IPS-18a (cell line): ENCODE results near the gene MBLAC1.

Experiments used
- H3K27ac ChIP-seq: one replicate; pipeline ENCODE4 v1.5.1; 2013; ENCODE audit warnings: low read length
- H3K27me3 ChIP-seq: one replicate; pipeline ENCODE4 v1.6.1; 2013; ENCODE audit warnings: mild to moderate bottlenecking, low read length; ENCODE audit not compliant: control insufficient read depth, insufficient read depth
- H3K36me3 ChIP-seq: one replicate; pipeline ENCODE4 v1.6.1; 2013; ENCODE audit warnings: low read depth, low read length; ENCODE audit not compliant: control insufficient read depth
- H3K4me1 ChIP-seq: one replicate; pipeline ENCODE4 v1.6.1; 2013; ENCODE audit warnings: low read depth, low read length; ENCODE audit not compliant: control insufficient read depth
- H3K4me3 ChIP-seq: one replicate; pipeline ENCODE4 v1.5.1; 2013; ENCODE audit warnings: low read length
- H3K9ac ChIP-seq: one replicate; pipeline ENCODE4 v1.6.1; 2013; ENCODE audit warnings: mild to moderate bottlenecking, low read length, moderate library complexity
- H3K9me3 ChIP-seq: one replicate; pipeline ENCODE4 v1.6.1; 2013; ENCODE audit warnings: low read depth, low read length; ENCODE audit not compliant: control insufficient read depth

MBLAC1 gene

GRCh38 chr7:100089458-100090196 is 37.1 kb upstream of the MBLAC1 start:
- Histone ChIP-seq H3K4me1 (no peaks in the 10 kb centered on the region), H3K9ac (peak overlapping the region; percentile 88), H3K36me3 (peaks cover 41% of the 10 kb centered on the region), H3K9me3 (no peaks in the 10 kb centered on the region), H3K27me3 (no peaks in the 10 kb centered on the region), H3K4me3 (peak overlapping the region; percentile 80), H3K27ac (no peak overlapping the region)

- peaks cover 52% of the 10 kb centered on the region for H3K36me3 ChIP-seq
- no peak overlapping the region for H3K4me3 ChIP-seq
- H3K27me3 ChIP-seq = no peaks in the 10 kb centered on the region
- H3K4me1 ChIP-seq = no peaks in the 10 kb centered on the region
- H3K9me3 ChIP-seq = no peaks in the 10 kb centered on the region
- H3K9ac ChIP-seq = no peak overlapping the region
- no peak overlapping the region for H3K27ac ChIP-seq
Measured at GRCh38 chr7:100090527-100091410, 36.0 kb upstream of the MBLAC1 start.

- Histone ChIP-seq H3K4me3 (no peak overlapping the region), H3K27ac (no peak overlapping the region), H3K4me1 (no peaks in the 10 kb centered on the region), H3K27me3 (no peaks in the 10 kb centered on the region), H3K9ac (no peak overlapping the region), H3K36me3 (peaks cover 61% of the 10 kb centered on the region), H3K9me3 (no peaks in the 10 kb centered on the region)
Measured at GRCh38 chr7:100091411-100092181, 35.2 kb upstream of the MBLAC1 start.

- H3K27ac ChIP-seq = no peak overlapping the region
- H3K9me3 ChIP-seq = no peaks in the 10 kb centered on the region
- no peak overlapping the region for H3K9ac ChIP-seq
- no peaks in the 10 kb centered on the region for H3K27me3 ChIP-seq
- H3K36me3 ChIP-seq = peaks cover 75% of the 10 kb centered on the region
- H3K4me3 ChIP-seq = no peak overlapping the region
- H3K4me1 ChIP-seq = no peaks in the 10 kb centered on the region
Measured at GRCh38 chr7:100093054-100093453, 33.7 kb upstream of the MBLAC1 start.

GRCh38 chr7:100093498-100093897 is 33.3 kb upstream of the MBLAC1 start:
- no peaks in the 10 kb centered on the region for H3K27me3 ChIP-seq
- no peaks in the 10 kb centered on the region for H3K9me3 ChIP-seq
- H3K4me3 ChIP-seq = no peak overlapping the region
- H3K36me3 ChIP-seq = peaks cover 79% of the 10 kb centered on the region
- H3K9ac ChIP-seq = no peak overlapping the region
- no peaks in the 10 kb centered on the region for H3K4me1 ChIP-seq
- no peak overlapping the region for H3K27ac ChIP-seq

DNA sequence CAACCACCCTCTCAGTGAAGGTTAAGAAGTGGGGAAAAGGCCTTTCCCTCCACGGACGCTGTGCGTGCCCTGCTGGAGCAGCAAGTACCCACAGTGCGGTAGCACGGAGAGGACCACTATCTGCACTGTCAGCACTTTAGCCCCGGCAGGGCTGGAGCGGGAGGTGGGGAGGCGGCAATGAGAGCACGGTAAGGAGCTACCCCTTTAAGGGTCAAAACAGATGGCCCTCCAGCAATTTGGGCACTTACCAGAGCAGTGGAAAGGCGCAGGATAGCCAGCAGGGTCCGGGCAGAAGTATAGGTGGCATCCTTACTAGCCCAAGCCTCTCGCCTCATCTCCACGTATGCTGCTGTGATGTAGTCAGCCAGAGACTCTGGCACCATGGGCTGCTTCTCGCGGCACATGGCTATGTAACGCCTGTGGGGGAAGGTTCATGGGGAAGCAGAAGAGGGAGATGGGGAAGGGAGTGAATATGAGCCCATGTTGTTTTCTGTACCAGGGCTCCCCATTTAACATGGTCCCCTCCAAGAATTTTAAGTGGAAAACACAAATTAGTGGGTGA is 32.8 kb upstream of the MBLAC1 start:
- Histone ChIP-seq H3K27me3 (no peaks in the 10 kb centered on the region), H3K27ac (no peak overlapping the region)

DNA sequence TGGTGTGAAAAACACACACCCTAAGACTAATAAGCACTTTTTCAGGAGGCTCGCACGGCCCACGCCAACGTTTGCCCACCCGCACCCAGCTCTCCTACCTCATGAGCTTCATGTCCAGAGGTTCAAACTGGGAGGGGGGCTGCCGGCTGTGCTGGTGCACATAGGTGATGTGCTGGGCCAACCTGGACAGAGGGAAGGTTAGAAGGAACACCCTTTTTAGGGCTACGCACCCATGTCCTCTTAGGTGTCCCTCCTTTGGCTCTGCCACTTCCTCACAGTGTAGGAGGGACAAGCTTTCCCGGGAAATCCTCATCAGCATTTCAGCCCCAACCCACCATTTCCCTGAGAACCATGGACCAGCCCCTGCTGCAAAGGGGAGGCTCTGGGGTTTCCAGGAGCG is 31.5 kb upstream of the MBLAC1 start:
- Histone ChIP-seq H3K27ac (no peak overlapping the region), H3K36me3 (peaks cover 95% of the 10 kb centered on the region), H3K4me1 (no peaks in the 10 kb centered on the region)

More for the DNA sequence above, 32.8 kb upstream of the MBLAC1 start:
- Histone ChIP-seq H3K4me3 (no peak overlapping the region), H3K36me3 (peaks cover 84% of the 10 kb centered on the region), H3K9me3 (no peaks in the 10 kb centered on the region), H3K9ac (no peak overlapping the region), H3K4me1 (no peaks in the 10 kb centered on the region)

DNA sequence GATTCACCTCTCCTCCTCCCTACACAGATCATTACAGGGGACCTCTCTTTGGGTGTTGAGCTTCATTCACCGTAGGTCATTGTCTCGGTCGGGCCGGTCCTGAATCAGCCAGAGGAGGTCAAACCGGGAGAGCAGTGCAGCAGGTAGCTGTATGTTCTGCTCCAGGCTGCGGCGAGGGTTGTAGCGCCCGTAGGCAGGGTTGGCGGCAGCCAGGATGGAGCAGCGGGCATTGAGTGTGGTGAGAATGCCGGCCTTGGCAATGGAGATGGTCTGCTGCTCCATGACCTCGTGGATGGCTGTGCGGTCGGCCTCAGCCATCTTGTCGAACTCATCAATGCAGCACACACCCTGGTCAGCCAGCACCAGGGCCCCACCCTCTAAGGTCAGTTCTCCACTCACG is 31.1 kb upstream of the MBLAC1 start:
- H3K36me3 ChIP-seq = peaks cover 91% of the 10 kb centered on the region
- H3K27ac ChIP-seq = no peak overlapping the region
- no peak overlapping the region for H3K9ac ChIP-seq
- no peaks in the 10 kb centered on the region for H3K4me1 ChIP-seq
- H3K27me3 ChIP-seq = no peaks in the 10 kb centered on the region
- H3K9me3 ChIP-seq = no peaks in the 10 kb centered on the region
- no peak overlapping the region for H3K4me3 ChIP-seq

More for the DNA sequence above, 31.5 kb upstream of the MBLAC1 start:
- no peak overlapping the region for H3K4me3 ChIP-seq
- no peak overlapping the region for H3K9ac ChIP-seq
- H3K27me3 ChIP-seq = no peaks in the 10 kb centered on the region
- no peaks in the 10 kb centered on the region for H3K9me3 ChIP-seq

GRCh38 chr7:100098913-100099312 is 27.9 kb upstream of the MBLAC1 start:
- Histone ChIP-seq H3K36me3 (peaks cover 63% of the 10 kb centered on the region), H3K9me3 (no peaks in the 10 kb centered on the region), H3K9ac (no peak overlapping the region), H3K27ac (no peak overlapping the region), H3K4me1 (peaks cover 5% of the 10 kb centered on the region), H3K4me3 (peak overlapping the region; percentile 97), H3K27me3 (no peaks in the 10 kb centered on the region)

DNA sequence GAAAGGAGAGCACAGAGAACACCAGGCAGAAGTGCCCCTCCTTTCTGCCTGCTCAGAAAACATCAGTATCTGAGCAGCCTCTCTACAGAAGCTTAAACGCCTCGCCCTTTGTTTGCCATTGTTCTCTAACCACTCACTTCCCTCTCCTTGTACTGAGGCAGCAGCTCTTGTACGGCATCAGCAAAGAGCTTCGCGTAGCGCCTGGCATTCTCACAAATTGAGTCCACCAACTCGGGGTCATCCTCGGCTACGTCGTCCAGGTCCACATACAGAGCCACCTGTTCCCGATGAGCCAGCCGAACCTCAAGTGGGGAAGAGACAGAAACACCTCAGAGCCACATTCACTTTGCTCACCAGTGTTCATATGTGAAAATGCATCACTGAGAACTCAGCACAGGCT is 27.3 kb upstream of the MBLAC1 start:
- Histone ChIP-seq H3K27ac (peak overlapping the region; percentile 99), H3K4me1 (peaks cover 5% of the 10 kb centered on the region), H3K36me3 (peaks cover 57% of the 10 kb centered on the region), H3K27me3 (no peaks in the 10 kb centered on the region), H3K9ac (peak overlapping the region; percentile 100), H3K9me3 (no peaks in the 10 kb centered on the region), H3K4me3 (peak overlapping the region; percentile 97)

- Histone ChIP-seq H3K4me3 (peak overlapping the region; percentile 97), H3K4me1 (peaks cover 5% of the 10 kb centered on the region), H3K9me3 (no peaks in the 10 kb centered on the region), H3K9ac (peak overlapping the region; percentile 100), H3K27ac (peak overlapping the region; percentile 99), H3K27me3 (no peaks in the 10 kb centered on the region), H3K36me3 (peaks cover 52% of the 10 kb centered on the region)
Measured at GRCh38 chr7:100100420-100101015, 26.2 kb upstream of the MBLAC1 start.
